Peyer's patch (tissue), 4 donors: Measurements from ENCODE around the gene TUBGCP2. TPM values are rescaled to one million over a fixed set of nuclear protein-coding genes. Genes with fewer than 3 reads are reported as not detected.

Source experiments
- DNase-seq, 3 donors: peaks; one replicate each; pipeline ENCODE4 v3.0.0-alpha.2; 2017 to 2019
- H3K27ac ChIP-seq, 4 donors: fragments of 200-600 bp; sonication (generic); one replicate each; pipeline ENCODE4 v1.5.1; 2016 to 2019
- H3K27me3 ChIP-seq, 2 donors: fragments of 200-600 bp; sonication (generic); one replicate each; pipeline ENCODE4 v1.5.1; 2019
- H3K36me3 ChIP-seq, 3 donors: fragments of 200-600 bp; sonication (generic); one replicate each; pipeline ENCODE4 v1.5.1; 2016 to 2019
- H3K4me1 ChIP-seq, 4 donors: fragments of 200-600 bp; sonication (generic); one replicate each; pipeline ENCODE4 v1.5.1; 2016 to 2019
- H3K4me3 ChIP-seq, 4 donors: fragments of 200-600 bp; sonication (generic); 1 replicate in 3 of 4; 2 replicates in 1 of 4; pipeline ENCODE4 v1.5.1; 2016 to 2019; ENCODE audit warnings: mild to moderate bottlenecking in 1 of 4
- H3K9me3 ChIP-seq, 4 donors: fragments of 200-600 bp; sonication (generic); one replicate each; pipeline ENCODE4 v1.5.1; 2016 to 2019; ENCODE audit warnings: mild to moderate bottlenecking in 1 of 4
- CTCF ChIP-seq, 6 experiments: fragments of 450-650 bp in 4 of 6; fragments of 200-600 bp in 2 of 6; sonication (generic) in 1 of 6; IDR thresholded peaks; one replicate each; pipeline ENCODE4 v1.5.1; 2017 to 2019; ENCODE audit warnings: antibody characterized with exemption in 6 of 6, mild to moderate bottlenecking in 3 of 6, moderate library complexity in 1 of 6
- POLR2A ChIP-seq, 2 donors: fragments of 450-650 bp; IDR thresholded peaks; one replicate each; pipeline ENCODE4 v1.5.1; 2017; ENCODE audit warnings: antibody characterized with exemption in 2 of 2, mild to moderate bottlenecking in 2 of 2, moderate library complexity in 2 of 2
- total RNA-seq, 4 donors: library from RNA; depleted of rRNA; stranded (reverse); fragments of >200 nt; gene quantifications; one replicate each; pipeline ENCODE4 v1.1.0, GENCODE V29; 2016

Gene TUBGCP2
- 10 to 100 TPM; 40.1 to 85.0 (median 67.8) TPM for total RNA-seq

GRCh38 chr10:133308421-133309099, at the start of gene TUBGCP2, which contains the start of gene ZNF511:
Gene TUBGCP2, minus strand, starts transcription at chr10:133308872. Its CDS starts 5,931 bp downstream, at chr10:133302941.
Gene ZNF511, plus strand, starts transcription at chr10:133308914. Its CDS starts 30 bp downstream, at chr10:133308944.
- Histone ChIP-seq H3K4me1 (peaks cover 0 to 36% (median 6%) of the 10 kb centered on the region in 4 donors), H3K36me3 (peaks cover 0 to 35% (median 0%) of the 10 kb centered on the region in 3 donors), H3K27ac (peak within 1 kb of the TSS; percentile 93 to 99 (median 98)), H3K9me3 (no peaks in the 10 kb centered on the region), H3K27me3 (no peaks in the 10 kb centered on the region), H3K4me3 (peak within 1 kb of the TSS; percentile 76 to 100 (median 92))
- peak; percentile 79 to 94 (median 93) for DNase-seq
- TF ChIP-seq CTCF (IDR thresholded peaks at IDR 0.05) = peak in 2 of 6 experiments; percentile 6 to 9
- TF ChIP-seq POLR2A (IDR thresholded peaks at IDR 0.05) = peak; percentile 61 to 63

GRCh38 chr10:133357285-133358161, 48.9 kb upstream of the TUBGCP2 start, which contains the start of gene FUOM:
Gene FUOM, minus strand, starts transcription at chr10:133358019. Its CDS starts 12 bp downstream, at chr10:133358007.
- Histone ChIP-seq H3K4me1 (peaks cover 7 to 39% (median 10%) of the 10 kb centered on the region in 4 donors), H3K9me3 (no peaks in the 10 kb centered on the region), H3K27ac (peak within 1 kb of the TSS; percentile 76 to 97 (median 84)), H3K4me3 (peak within 1 kb of the TSS; percentile 73 to 96 (median 85)), H3K27me3 (no peaks in the 10 kb centered on the region), H3K36me3 (peaks cover 0 to 19% (median 0%) of the 10 kb centered on the region in 3 donors)
- peak; percentile 71 to 82 (median 82) for DNase-seq
- TF ChIP-seq CTCF (IDR thresholded peaks at IDR 0.05) (peak in 1 of 6 experiments; percentile 30), POLR2A (IDR thresholded peaks at IDR 0.05) (peak; percentile 27 to 50)

GRCh38 chr10:133356549-133357284, 48.0 kb upstream of the TUBGCP2 start:
- Histone ChIP-seq H3K9me3 (no peaks in the 10 kb centered on the region), H3K36me3 (peaks cover 0 to 20% (median 0%) of the 10 kb centered on the region in 3 donors), H3K4me1 (peaks cover 7 to 39% (median 10%) of the 10 kb centered on the region in 4 donors), H3K27me3 (no peaks in the 10 kb centered on the region), H3K4me3 (peak overlapping the region; percentile 73 to 96 (median 85)), H3K27ac (peak overlapping the region; percentile 76 to 97 (median 84))
- TF ChIP-seq CTCF (IDR thresholded peaks at IDR 0.05) = no peak
- no peak for TF ChIP-seq POLR2A (IDR thresholded peaks at IDR 0.05)
- DNase-seq = no peak

GRCh38 chr10:133355991-133356390, 47.3 kb upstream of the TUBGCP2 start:
- no peaks in the 10 kb centered on the region for H3K27me3 ChIP-seq
- DNase-seq = no peak
- no peaks in the 10 kb centered on the region for H3K9me3 ChIP-seq
- no peak overlapping the region for H3K27ac ChIP-seq
- TF ChIP-seq POLR2A (IDR thresholded peaks at IDR 0.05) (no peak), CTCF (IDR thresholded peaks at IDR 0.05) (no peak)
- peak overlapping the region in 2 of 4 donors; percentile 89 to 96 for H3K4me3 ChIP-seq
- peaks cover 7 to 34% (median 10%) of the 10 kb centered on the region in 4 donors for H3K4me1 ChIP-seq
- H3K36me3 ChIP-seq = peaks cover 0 to 27% (median 0%) of the 10 kb centered on the region in 3 donors

GRCh38 chr10:133355266-133355665, 46.6 kb upstream of the TUBGCP2 start:
- no peak for DNase-seq
- no peaks in the 10 kb centered on the region for H3K9me3 ChIP-seq
- H3K4me3 ChIP-seq = no peak overlapping the region
- TF ChIP-seq POLR2A (IDR thresholded peaks at IDR 0.05) (no peak), CTCF (IDR thresholded peaks at IDR 0.05) (no peak)
- H3K36me3 ChIP-seq = peaks cover 0 to 29% (median 0%) of the 10 kb centered on the region in 3 donors
- no peaks in the 10 kb centered on the region for H3K27me3 ChIP-seq
- H3K27ac ChIP-seq = no peak overlapping the region
- peaks cover 7 to 27% (median 10%) of the 10 kb centered on the region in 4 donors for H3K4me1 ChIP-seq
